ENCODE data around the gene CAVIN2. TPM values are rescaled to one million over a fixed set of nuclear protein-coding genes. Genes with fewer than 3 reads are reported as not detected.

Gene CAVIN2
- total and polyA plus RNA-seq, 9 of the 15 experiments (the other 6 are each of a cell fraction or from before 2014, with no cell fraction given), result 20.6 to 92.4 (median 69.0) TPM

DNA sequence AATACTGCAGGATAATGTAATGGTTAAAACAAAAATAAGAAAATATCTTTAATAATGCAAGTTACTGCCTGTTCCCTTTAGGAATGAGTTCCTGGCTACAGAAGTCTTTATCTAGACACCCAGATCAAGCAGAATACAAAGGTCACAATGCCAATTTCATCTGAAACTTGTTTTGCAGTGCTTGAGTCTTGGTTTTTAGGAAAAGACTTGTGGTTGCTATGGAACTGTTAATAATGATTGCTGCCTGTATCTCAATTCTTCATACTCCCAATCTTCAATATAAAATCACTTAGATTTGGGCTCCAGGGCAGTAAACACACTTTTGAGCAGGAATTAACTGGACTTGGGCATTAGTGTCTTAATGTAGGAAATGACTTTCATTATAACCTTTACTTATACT is 14.2 kb downstream of the CAVIN2 start:
- ATAC-seq, result no peak
- FAIRE-seq, result no peak

More for the DNA sequence above, 14.2 kb downstream of the CAVIN2 start:
- H3K4me1 ChIP-seq (replicated peaks in 1 of 2; ENCODE audit: control insufficient read depth in 2 of 2, insufficient read depth in 2 of 2, low read length in 2 of 2), result peaks cover 8 to 33% of the 10 kb centered on the region in 2 experiments
- peak overlapping the region; percentile 51; the same call in 1 of the 2 replicates for H3K4me2 ChIP-seq (ENCODE audit: insufficient read depth, low read length)
- peak overlapping the region in 1 of 2 experiments; percentile 76; a peak in 1 of 4 replicates for H3K9ac ChIP-seq (ENCODE audit: insufficient read depth in 1 of 2, low read depth in 2 of 2, low read length in 2 of 2)
- no peak for TF ChIP-seq POLR3A (IDR thresholded peaks at IDR 0.05; ENCODE audit: borderline replicate concordance, extremely low read depth, insufficient read depth, insufficient read length)
- TF ChIP-seq, protein P1, sequence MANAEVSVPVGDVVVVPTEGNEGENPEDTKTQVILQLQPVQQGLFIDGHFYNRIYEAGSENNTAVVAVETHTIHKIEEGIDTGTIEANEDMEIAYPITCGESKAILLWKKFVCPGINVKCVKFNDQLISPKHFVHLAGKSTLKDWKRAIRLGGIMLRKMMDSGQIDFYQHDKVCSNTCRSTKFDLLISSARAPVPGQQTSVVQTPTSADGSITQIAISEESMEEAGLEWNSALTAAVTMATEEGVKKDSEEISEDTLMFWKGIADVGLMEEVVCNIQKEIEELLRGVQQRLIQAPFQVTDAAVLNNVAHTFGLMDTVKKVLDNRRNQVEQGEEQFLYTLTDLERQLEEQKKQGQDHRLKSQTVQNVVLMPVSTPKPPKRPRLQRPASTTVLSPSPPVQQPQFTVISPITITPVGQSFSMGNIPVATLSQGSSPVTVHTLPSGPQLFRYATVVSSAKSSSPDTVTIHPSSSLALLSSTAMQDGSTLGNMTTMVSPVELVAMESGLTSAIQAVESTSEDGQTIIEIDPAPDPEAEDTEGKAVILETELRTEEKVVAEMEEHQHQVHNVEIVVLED (CRISPR knock-in tag; IDR thresholded peaks at IDR 0.05), result no peak
- TF ChIP-seq TCF7L2 (IDR thresholded peaks at IDR 0.05; ENCODE audit: low read depth, low read length), result no peak
- no peak for TF ChIP-seq SIRT6 (IDR thresholded peaks at IDR 0.05; ENCODE audit: low read depth, low read length)
- H3K79me2 ChIP-seq (ENCODE audit: control insufficient read depth, insufficient read depth, low read length), result peaks cover 55% of the 10 kb centered on the region
- no peak overlapping the region for H3K4me3 ChIP-seq
- intact Hi-C loops (cut with micrococcal nuclease) (loop anchor here (10.0 kb wide), 1 partner anchor 258 kb away; no protein-coding TSS in a partner anchor), in situ Hi-C loops (cut with MboI) (loop anchor here (10.0 kb wide), 1 partner anchor 268 kb away; no protein-coding TSS in a partner anchor)
- no peak for DNase-seq (ENCODE audit: extremely low read depth in 1 of 4, low spot score in 3 of 4)
- H3K36me3 ChIP-seq (ENCODE audit: control insufficient read depth, insufficient read depth, low read length), result peaks cover 28% of the 10 kb centered on the region
- H3K27me3 ChIP-seq (ENCODE audit: control insufficient read depth in 2 of 2, insufficient read depth in 2 of 2, low read length in 2 of 2), result no peaks in the 10 kb centered on the region
- 0 out of 3 replicates have a peak overlapping the region, but pooled peaks have one; percentile 2 for H3K27ac ChIP-seq (ENCODE audit: extremely low read depth, low read depth, low read length)
- H4K20me1 ChIP-seq (replicated peaks; ENCODE audit: control insufficient read depth, insufficient read depth, low read length), result no peaks in the 10 kb centered on the region
- no peak overlapping the region for H2AFZ ChIP-seq (ENCODE audit: low read depth, low read length)
- no peaks in the 10 kb centered on the region for H3K9me1 ChIP-seq (ENCODE audit: control insufficient read depth, insufficient read depth, low read length)
- H3K9me3 ChIP-seq (replicated peaks; ENCODE audit: control insufficient read depth, insufficient read depth, low read depth, low read length), result no peaks in the 10 kb centered on the region
- ChIA-PET POLR2A (no interaction called here), CTCF (ENCODE audit: low intra/inter-chr PET ratio) (no interaction called here)
- BruUV-seq (replicated peaks), result no TSS peak

Data from K562 (cell line).